ENCODE measurements around the gene MYBPH. TPM values are rescaled to one million over a fixed set of nuclear protein-coding genes. Genes with fewer than 3 reads are reported as not detected.

Gene MYBPH
- total RNA-seq, 2 experiments from 2014 or later = not detected

DNA sequence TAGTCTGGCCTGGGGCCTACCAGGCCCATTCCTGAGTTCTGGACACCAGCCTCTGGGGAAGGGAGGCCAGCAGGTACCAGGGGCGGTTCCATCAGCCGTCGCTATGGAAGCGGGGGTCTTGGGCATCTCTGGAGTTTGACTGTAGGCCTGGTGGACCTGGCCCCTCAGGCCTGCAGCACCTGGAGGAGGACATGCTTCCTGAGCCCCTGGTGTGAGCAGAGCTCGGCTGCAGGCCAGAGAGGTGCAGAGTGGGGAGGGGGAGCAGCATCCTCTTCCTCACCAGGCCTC, 7.8 kb downstream of the MYBPH start:
- Mint-ChIP-seq H3K27ac (no peak overlapping the region), H3K27me3 (no peaks in the 10 kb centered on the region), H3K4me1 (no peaks in the 10 kb centered on the region), H3K9me3 (no peaks in the 10 kb centered on the region), H3K4me3 (no peak overlapping the region), H3K36me3 (no peaks in the 10 kb centered on the region)
- DNase-seq = no peak

DNA sequence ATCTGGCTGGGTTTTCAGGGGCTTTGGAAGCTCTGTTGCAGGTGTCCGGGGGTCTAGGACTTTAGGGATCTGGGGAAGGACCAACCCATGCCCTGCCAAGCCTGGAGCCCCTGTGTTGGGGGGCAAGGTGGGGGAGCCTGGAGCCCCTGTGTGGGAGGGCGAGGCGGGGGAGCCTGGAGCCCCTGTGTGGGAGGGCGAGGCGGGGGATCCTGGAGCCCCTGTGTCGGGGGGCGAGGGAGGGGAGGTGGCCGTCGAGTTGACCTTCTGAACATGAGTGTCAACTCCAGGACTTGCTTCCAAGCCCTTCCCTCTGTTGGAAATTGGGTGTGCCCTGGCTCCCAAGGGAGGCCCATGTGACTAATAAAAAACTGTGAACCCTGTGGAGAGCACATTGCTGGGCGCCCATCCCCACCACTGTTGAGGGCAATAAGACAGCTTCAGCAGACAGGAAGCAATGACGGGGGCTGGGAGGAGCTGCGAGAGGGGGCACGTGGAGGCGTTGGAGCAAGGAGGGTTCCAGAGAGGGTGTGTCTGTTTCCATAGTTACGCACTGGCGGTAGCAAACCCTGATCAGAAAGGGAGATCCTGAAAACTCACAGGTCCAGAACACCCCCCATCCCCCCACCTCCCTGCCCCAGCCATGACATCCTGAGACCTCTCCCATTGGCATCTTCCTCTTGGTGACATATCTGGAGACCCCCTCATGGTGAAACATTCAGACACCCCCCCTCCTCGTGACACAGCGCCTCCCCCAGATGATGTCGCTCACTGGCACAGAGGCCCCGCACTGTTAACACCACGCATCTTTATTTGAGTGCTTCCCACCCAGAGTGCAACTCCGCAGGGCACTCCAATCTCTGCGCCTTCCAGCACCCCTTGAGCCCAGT, 8.4 kb downstream of the MYBPH start:
- no peaks in the 10 kb centered on the region for H3K9me3 Mint-ChIP-seq

DNA sequence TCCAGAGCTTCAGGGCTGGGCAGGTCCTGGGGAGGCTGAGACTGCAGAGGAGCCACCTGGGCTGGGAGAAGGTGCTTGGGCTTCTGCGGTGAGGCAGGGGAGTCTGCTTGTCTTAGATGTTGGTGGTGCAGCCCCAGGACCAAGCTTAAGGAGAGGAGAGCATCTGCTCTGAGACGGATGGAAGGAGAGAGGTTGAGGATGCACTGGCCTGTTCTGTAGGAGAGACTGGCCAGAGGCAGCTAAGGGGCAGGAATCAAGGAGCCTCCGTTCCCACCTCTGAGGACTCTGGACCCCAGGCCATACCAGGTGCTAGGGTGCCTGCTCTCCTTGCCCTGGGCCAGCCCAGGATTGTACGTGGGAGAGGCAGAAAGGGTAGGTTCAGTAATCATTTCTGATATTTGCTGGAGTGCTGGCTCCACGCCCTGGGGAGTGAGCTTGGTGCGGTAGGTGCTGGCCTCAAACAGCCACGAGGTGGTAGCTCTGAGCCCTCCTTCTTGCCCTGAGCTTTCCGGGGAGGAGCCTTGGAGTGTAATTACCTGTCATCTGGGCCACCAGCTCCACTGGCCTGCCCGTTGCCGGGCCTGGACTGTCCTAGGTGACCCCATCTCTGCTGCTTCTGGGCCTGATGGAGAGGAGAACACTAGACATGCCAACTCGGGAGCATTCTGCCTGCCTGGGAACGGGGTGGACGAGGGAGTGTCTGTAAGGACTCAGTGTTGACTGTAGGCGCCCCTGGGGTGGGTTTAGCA, 9.3 kb downstream of the MYBPH start:
- DNase-seq = no peak
- Mint-ChIP-seq H3K9me3 (no peaks in the 10 kb centered on the region), H3K36me3 (no peaks in the 10 kb centered on the region), H3K4me1 (no peaks in the 10 kb centered on the region), H3K27me3 (no peaks in the 10 kb centered on the region), H3K4me3 (no peak overlapping the region), H3K27ac (no peak overlapping the region)

More for the DNA sequence above, 8.4 kb downstream of the MYBPH start:
- Mint-ChIP-seq H3K36me3 (no peaks in the 10 kb centered on the region), H3K27me3 (no peaks in the 10 kb centered on the region), H3K4me3 (no peak overlapping the region), H3K4me1 (no peaks in the 10 kb centered on the region), H3K27ac (no peak overlapping the region)
- peak; percentile 18 for DNase-seq

DNA sequence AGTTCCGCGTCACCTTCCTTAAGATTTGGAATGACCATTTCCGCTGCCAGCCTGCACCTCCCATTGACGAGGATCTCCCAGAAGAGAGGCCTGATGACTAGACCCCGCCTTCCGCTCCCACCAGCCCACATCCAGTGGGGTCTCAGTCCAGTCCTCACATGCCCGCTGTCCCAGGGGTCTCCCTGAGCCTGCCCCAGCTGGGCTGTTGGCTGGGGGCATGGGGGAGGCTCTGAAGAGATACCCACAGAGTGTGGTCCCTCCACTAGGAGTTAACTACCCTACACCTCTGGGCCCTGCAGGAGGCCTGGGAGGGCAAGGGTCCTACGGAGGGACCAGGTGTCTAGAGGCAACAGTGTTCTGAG, 9.8 kb downstream of the MYBPH start:
- no peak overlapping the region for H3K27ac Mint-ChIP-seq
- no peaks in the 10 kb centered on the region for H3K36me3 Mint-ChIP-seq
- no peak for DNase-seq
- H3K4me1 Mint-ChIP-seq = no peaks in the 10 kb centered on the region
- H3K4me3 Mint-ChIP-seq = no peak overlapping the region
- no peaks in the 10 kb centered on the region for H3K27me3 Mint-ChIP-seq
- H3K9me3 Mint-ChIP-seq = no peaks in the 10 kb centered on the region

DNA sequence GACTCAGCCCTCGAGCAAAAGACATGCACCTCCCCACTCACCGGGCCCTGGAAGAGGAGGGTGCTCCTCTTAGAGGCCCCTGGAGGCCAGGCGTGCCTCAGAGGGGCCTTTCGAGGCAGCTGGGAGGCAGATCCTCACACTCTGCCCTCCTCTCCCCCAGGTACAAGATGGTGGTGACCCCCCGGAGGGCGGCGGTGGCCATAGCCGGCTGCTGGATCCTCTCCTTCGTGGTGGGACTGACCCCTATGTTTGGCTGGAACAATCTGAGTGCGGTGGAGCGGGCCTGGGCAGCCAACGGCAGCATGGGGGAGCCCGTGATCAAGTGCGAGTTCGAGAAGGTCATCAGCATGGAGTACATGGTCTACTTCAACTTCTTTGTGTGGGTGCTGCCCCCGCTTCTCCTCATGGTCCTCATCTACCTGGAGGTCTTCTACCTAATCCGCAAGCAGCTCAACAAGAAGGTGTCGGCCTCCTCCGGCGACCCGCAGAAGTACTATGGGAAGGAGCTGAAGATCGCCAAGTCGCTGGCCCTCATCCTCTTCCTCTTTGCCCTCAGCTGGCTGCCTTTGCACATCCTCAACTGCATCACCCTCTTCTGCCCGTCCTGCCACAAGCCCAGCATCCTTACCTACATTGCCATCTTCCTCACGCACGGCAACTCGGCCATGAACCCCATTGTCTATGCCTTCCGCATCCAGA, 10.4 kb downstream of the MYBPH start:
- no peak overlapping the region for H3K4me3 Mint-ChIP-seq
- no peaks in the 10 kb centered on the region for H3K4me1 Mint-ChIP-seq
- H3K27ac Mint-ChIP-seq = no peak overlapping the region
- no peaks in the 10 kb centered on the region for H3K9me3 Mint-ChIP-seq
- no peaks in the 10 kb centered on the region for H3K27me3 Mint-ChIP-seq
- H3K36me3 Mint-ChIP-seq = no peaks in the 10 kb centered on the region
- no peak for DNase-seq

DNA sequence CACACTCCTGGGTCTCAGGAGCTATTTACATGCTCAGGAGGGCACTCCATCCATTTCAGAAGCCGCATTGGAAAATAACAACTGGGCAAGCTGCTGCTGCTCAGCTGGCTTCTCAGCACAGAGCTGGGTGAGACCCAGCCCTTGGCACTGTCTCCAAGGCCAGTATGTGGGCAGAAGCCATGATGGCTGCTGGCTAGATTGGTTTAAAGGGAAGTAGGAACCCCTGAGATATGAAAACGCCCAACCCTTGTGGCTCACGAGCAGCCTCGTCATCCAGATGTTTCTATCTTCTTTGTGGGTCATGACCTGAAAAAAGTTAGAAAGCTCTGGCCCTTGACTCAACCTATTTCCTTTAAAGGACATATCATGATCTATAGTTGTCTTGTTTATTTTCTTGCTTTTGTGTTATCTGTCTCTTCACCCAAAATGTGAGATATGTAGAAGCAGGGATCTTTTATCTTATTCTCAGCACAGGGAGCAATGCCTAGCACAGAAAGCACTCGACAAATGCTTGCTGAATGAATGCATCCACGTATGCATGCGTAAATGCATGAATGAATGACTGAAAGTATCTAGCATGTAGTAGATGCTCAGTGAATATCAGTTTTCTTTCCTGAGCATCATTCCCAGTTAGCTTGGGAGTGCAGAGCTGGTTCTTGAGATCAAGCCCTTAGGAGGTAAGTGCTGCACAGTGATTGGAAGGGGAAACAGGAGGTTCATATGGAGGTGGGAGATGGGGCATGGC, 11.6 kb downstream of the MYBPH start:
- no peaks in the 10 kb centered on the region for H3K9me3 Mint-ChIP-seq
- no peaks in the 10 kb centered on the region for H3K4me1 Mint-ChIP-seq
- no peaks in the 10 kb centered on the region for H3K36me3 Mint-ChIP-seq
- DNase-seq = no peak
- H3K4me3 Mint-ChIP-seq = no peak overlapping the region
- no peak overlapping the region for H3K27ac Mint-ChIP-seq
- H3K27me3 Mint-ChIP-seq = no peaks in the 10 kb centered on the region

DNA sequence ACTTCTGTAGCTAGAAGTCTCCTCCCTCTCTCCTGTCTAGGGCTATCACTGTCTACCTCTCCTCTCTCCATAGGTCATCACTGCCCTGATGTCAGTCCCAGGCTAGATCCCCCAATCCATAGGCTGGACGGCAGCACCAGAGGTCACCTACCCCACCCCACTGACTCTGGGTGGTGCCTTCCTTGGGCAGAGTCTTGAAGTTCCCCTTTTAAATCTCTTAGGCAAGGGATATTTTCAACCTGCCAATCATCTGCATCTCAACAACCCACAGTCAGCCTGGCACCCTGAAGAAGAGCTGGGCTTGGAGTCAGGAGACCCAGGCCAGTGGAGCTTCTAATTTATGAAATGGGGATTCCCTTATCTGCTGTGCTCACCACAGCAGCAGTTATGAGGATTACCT, 13.2 kb downstream of the MYBPH start:
- Mint-ChIP-seq H3K4me3 (no peak overlapping the region), H3K4me1 (no peaks in the 10 kb centered on the region), H3K27ac (no peak overlapping the region), H3K27me3 (no peaks in the 10 kb centered on the region), H3K9me3 (no peaks in the 10 kb centered on the region), H3K36me3 (no peaks in the 10 kb centered on the region)
- DNase-seq = no peak

DNA sequence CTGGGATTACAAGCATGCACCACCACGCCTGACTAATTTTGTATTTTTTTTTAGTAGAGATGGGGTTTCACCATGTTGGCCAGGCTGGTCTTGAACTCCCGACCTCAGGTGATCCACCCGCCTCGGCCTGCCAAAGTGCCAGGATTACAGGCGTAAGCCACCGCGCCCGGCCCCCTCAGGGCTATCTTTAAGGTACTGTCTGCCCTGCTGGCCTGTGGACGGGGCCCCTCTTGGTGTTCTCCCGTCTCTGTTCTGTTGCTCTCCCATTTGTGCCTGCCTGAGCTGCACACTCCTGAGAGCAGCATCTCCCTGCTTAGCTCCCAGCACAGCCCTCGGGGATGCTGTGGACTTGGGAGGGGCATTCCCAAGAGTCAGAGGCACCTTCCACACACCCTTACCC, 13.9 kb downstream of the MYBPH start:
- no peak for DNase-seq
- no peaks in the 10 kb centered on the region for H3K36me3 Mint-ChIP-seq
- no peaks in the 10 kb centered on the region for H3K27me3 Mint-ChIP-seq
- H3K27ac Mint-ChIP-seq = no peak overlapping the region
- H3K9me3 Mint-ChIP-seq = no peaks in the 10 kb centered on the region
- H3K4me1 Mint-ChIP-seq = no peaks in the 10 kb centered on the region
- H3K4me3 Mint-ChIP-seq = no peak overlapping the region

DNA sequence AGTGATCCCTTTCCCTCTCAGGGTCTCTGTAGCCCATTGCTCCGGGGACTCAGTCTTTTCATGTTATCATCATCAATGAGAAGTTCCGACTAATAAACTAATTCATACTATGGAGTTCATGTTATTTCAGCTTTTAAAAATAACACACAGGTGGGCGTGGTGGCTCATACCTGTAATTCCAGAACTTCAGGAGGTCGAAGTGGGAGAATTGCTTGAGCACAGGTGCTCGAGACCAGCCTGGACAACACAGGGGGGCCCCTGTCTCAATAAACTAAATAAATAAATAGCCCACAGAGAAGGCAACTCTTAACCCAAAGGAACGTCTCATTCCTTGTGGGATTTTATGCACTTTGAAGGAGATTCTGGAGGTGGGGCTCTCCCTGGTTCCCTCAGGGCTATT, 14.5 kb downstream of the MYBPH start:
- H3K9me3 Mint-ChIP-seq = no peaks in the 10 kb centered on the region
- H3K4me1 Mint-ChIP-seq = no peaks in the 10 kb centered on the region
- H3K27ac Mint-ChIP-seq = no peak overlapping the region
- DNase-seq = no peak
- no peaks in the 10 kb centered on the region for H3K27me3 Mint-ChIP-seq
- no peak overlapping the region for H3K4me3 Mint-ChIP-seq
- H3K36me3 Mint-ChIP-seq = no peaks in the 10 kb centered on the region

DNA sequence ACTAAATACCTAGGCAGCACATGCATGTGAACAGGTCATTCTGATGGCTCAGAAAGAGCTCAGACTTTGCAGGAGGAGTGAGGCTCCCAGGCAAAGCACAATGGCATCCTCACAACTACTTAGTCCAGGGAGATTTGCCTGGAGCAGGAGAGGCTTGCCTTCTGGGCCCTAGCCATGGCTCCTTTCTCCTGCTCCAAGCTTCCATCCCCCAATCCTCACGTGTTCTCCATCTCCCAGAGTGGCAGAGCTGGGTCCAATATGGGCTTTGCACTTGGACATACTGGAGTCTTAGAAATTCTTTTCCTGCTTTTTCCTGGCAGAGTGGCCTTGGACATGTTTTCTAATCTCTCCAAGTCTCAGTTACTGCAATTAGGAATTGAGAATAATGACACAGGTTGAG, 15.8 kb downstream of the MYBPH start:
- Mint-ChIP-seq H3K9me3 (no peaks in the 10 kb centered on the region), H3K27ac (no peak overlapping the region), H3K27me3 (no peaks in the 10 kb centered on the region), H3K4me1 (no peaks in the 10 kb centered on the region), H3K36me3 (no peaks in the 10 kb centered on the region), H3K4me3 (no peak overlapping the region)
- no peak for DNase-seq

DNA sequence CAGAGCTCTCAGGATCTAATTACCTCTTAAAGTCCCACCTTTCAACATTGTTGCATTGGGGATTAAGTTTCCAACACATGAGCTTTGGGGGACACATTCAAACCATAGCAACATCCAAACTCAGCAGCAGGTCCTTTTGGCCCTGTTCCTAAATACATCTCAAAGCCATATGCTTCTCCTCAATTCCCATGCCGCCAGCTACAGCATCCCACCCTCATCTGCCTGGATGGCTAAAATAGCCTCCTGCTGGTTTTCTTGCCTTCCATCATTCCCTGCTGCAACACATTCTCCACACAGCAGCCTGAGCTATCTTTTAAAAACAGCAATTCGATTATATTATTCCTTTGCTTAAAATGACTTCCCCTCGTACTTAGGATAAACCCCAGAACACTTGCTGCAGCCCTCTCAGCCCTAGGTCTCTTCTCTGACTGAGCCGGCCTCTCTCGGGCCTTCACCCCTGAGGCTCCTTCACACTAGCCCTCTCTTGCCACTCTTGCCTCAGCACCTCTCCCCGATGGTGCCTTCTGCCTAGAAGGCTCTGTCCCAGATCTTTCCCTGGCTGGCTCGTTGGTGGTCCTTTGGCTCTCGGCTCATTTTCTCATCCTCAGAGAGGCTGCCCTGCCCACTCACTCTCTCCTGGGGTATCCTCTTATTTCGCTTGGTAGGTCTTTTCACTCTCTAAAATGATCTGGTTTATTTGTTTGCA, 16.5 kb downstream of the MYBPH start:
- Mint-ChIP-seq H3K36me3 (no peaks in the 10 kb centered on the region), H3K4me3 (no peak overlapping the region), H3K27ac (no peak overlapping the region), H3K9me3 (no peaks in the 10 kb centered on the region), H3K27me3 (no peaks in the 10 kb centered on the region), H3K4me1 (no peaks in the 10 kb centered on the region)
- no peak for DNase-seq

DNA sequence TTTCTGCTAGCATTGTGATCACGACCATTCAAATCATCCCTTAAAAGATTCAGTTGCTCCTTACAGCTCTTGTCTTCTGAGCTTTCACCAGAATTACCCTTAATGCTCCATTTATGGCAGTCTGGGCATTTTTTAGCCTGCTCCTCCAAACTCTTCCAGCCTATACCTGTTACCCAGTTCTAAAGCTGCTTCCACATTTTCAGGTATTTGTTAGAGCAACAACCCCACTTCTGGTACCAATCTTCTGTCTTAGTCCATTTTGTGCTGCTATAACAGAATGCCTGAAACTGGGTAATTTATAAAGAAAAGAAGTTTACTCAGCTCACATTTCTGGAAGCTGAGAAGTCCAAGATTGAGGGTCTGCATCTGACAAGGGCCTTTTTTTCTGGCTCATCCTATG, 17.2 kb downstream of the MYBPH start:
- H3K4me1 Mint-ChIP-seq = no peaks in the 10 kb centered on the region
- no peaks in the 10 kb centered on the region for H3K9me3 Mint-ChIP-seq
- H3K36me3 Mint-ChIP-seq = no peaks in the 10 kb centered on the region
- no peak overlapping the region for H3K27ac Mint-ChIP-seq
- no peak overlapping the region for H3K4me3 Mint-ChIP-seq
- H3K27me3 Mint-ChIP-seq = no peaks in the 10 kb centered on the region
- DNase-seq = no peak

DNA sequence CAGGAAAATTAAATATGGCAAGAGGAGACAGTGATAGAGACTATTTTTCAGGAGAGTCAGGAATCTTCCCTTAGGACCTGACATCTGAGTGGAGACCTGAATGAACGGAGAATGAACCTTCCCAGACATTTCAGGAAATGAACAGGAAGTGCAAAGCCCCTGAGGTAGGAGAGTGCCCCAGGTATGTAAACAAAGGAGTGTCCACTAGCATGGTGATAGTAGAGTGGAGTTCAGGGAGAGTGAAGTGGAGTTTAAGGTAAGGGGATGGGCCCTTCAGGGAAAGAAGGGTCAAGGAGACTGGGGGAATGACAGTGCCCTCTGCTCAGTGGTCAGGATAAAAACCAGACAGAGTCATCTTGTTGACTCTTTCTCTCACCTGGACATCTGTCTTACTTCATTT, 19.3 kb downstream of the MYBPH start:
- Mint-ChIP-seq H3K36me3 (no peaks in the 10 kb centered on the region), H3K9me3 (no peaks in the 10 kb centered on the region)

DNA sequence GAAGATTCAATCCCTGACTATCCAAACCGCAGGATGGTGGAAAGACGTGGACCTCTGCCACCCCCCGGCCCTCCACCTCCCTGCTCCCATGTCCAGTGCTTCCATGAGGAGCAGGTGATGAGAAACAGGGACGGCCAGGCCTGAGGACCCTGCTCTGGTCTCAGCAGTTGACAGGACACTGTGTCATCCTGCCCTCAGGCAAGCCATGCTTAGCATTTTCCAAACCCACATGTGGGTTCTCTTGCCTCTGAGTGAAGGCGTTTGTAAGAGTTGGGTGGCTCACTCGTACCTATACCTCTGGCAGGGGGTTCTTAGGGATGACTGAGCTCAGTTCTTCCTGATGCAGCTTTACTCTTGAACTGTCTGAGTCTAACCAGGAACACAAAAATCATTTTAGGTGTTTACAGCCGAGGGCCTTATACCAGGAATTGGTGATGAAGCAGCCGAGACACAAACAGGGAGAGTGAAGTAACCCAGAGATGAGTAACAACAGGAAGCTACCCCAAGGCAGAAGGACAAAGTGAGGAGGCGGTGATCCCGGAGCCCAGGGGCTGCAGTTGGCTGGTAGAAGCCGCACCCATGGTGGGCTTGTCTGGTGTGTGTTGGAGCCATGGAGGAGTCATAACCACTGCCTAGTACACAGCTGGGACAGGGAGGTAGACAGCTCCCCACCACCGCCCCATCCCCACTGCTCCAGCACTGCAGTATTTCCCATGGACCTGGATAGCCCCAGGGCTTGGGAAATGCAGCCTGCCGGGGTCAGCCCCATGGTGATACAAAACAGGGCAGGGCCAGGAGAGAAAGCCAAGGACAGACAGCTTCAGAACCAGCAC, 21.4 kb downstream of the MYBPH start:
- H3K27ac Mint-ChIP-seq = no peak overlapping the region
- no peaks in the 10 kb centered on the region for H3K36me3 Mint-ChIP-seq
- H3K27me3 Mint-ChIP-seq = no peaks in the 10 kb centered on the region
- no peaks in the 10 kb centered on the region for H3K4me1 Mint-ChIP-seq
- DNase-seq = no peak
- H3K4me3 Mint-ChIP-seq = no peak overlapping the region
- no peaks in the 10 kb centered on the region for H3K9me3 Mint-ChIP-seq

More for the DNA sequence above, 19.3 kb downstream of the MYBPH start:
- Mint-ChIP-seq H3K4me1 (no peaks in the 10 kb centered on the region), H3K4me3 (no peak overlapping the region), H3K27ac (no peak overlapping the region), H3K27me3 (no peaks in the 10 kb centered on the region)
- no peak for DNase-seq
